ENCODE data around the gene NACA2.

NACA2 gene

GRCh38 chr17:61635913-61636432, 45.0 kb upstream of the NACA2 start:
- TF ChIP-seq EZH2phosphoT487 (IDR thresholded peaks at IDR 0.05; ENCODE audit: borderline replicate concordance) (no peak), CTCF (conservative IDR thresholded peaks at IDR 0.05; ENCODE audit: low read length) (peak; percentile 95)
- Histone ChIP-seq H3K36me3 (ENCODE audit: insufficient read depth, low read length) (no peaks in the 10 kb centered on the region), H3K9me2 (replicated peaks; ENCODE audit: low read depth, low read length) (no peaks in the 10 kb centered on the region), H2AFZ (ENCODE audit: low read length) (no peak overlapping the region), H3K4me2 (ENCODE audit: low read depth, low read length, poor library complexity, severe bottlenecking) (no peak overlapping the region), H3K27me3 (ENCODE audit: insufficient read depth, low read length, poor library complexity, severe bottlenecking) (no peaks in the 10 kb centered on the region), H3K79me2 (ENCODE audit: insufficient read depth, low read length) (no peaks in the 10 kb centered on the region), H3F3A (ENCODE audit: low read depth) (no peaks in the 10 kb centered on the region), H3K4me1 (ENCODE audit: insufficient read depth, low read length, poor library complexity, severe bottlenecking) (no peaks in the 10 kb centered on the region), H3K9me3 (ENCODE audit: insufficient read depth, low read depth, low read length) (no peaks in the 10 kb centered on the region), H3K9ac (ENCODE audit: low read depth, low read length, poor library complexity, severe bottlenecking) (no peak overlapping the region), H4K20me1 (ENCODE audit: insufficient read depth, low read length, poor library complexity, severe bottlenecking) (no peaks in the 10 kb centered on the region), H3K4me3 (ENCODE audit: low read length, poor library complexity, severe bottlenecking) (no peak overlapping the region)

- Histone ChIP-seq H3F3A (ENCODE audit: low read depth) (no peaks in the 10 kb centered on the region), H3K9me3 (ENCODE audit: insufficient read depth, low read depth, low read length) (no peaks in the 10 kb centered on the region), H3K4me2 (ENCODE audit: low read depth, low read length, poor library complexity, severe bottlenecking) (no peak overlapping the region), H2AFZ (ENCODE audit: low read length) (no peak overlapping the region), H3K27me3 (ENCODE audit: insufficient read depth, low read length, poor library complexity, severe bottlenecking) (peaks cover 1% of the 10 kb centered on the region), H3K79me2 (ENCODE audit: insufficient read depth, low read length) (no peaks in the 10 kb centered on the region), H3K4me3 (ENCODE audit: low read length, poor library complexity, severe bottlenecking) (no peak overlapping the region), H3K9me2 (replicated peaks; ENCODE audit: low read depth, low read length) (no peaks in the 10 kb centered on the region), H3K36me3 (ENCODE audit: insufficient read depth, low read length) (no peaks in the 10 kb centered on the region), H3K9ac (ENCODE audit: low read depth, low read length, poor library complexity, severe bottlenecking) (no peak overlapping the region), H4K20me1 (ENCODE audit: insufficient read depth, low read length, poor library complexity, severe bottlenecking) (no peaks in the 10 kb centered on the region), H3K4me1 (ENCODE audit: insufficient read depth, low read length, poor library complexity, severe bottlenecking) (no peaks in the 10 kb centered on the region)
- no peak for TF ChIP-seq CTCF (conservative IDR thresholded peaks at IDR 0.05; ENCODE audit: low read length)
- TF ChIP-seq EZH2phosphoT487 (IDR thresholded peaks at IDR 0.05; ENCODE audit: borderline replicate concordance) = no peak
These were observed 44.0 kb upstream of the NACA2 start for GRCh38 chr17:61634942-61635538.

- no peaks in the 10 kb centered on the region for H3K36me3 ChIP-seq (ENCODE audit: insufficient read depth, low read length)
- H3K79me2 ChIP-seq (ENCODE audit: insufficient read depth, low read length) = no peaks in the 10 kb centered on the region
- no peaks in the 10 kb centered on the region for H3F3A ChIP-seq (ENCODE audit: low read depth)
- no peak overlapping the region for H3K9ac ChIP-seq (ENCODE audit: low read depth, low read length, poor library complexity, severe bottlenecking)
- no peaks in the 10 kb centered on the region for H3K9me2 ChIP-seq (replicated peaks; ENCODE audit: low read depth, low read length)
- TF ChIP-seq EZH2phosphoT487 (IDR thresholded peaks at IDR 0.05; ENCODE audit: borderline replicate concordance) = no peak
- TF ChIP-seq CTCF (conservative IDR thresholded peaks at IDR 0.05; ENCODE audit: low read length) = no peak
- H4K20me1 ChIP-seq (ENCODE audit: insufficient read depth, low read length, poor library complexity, severe bottlenecking) = no peaks in the 10 kb centered on the region
- no peak overlapping the region for H3K4me2 ChIP-seq (ENCODE audit: low read depth, low read length, poor library complexity, severe bottlenecking)
- H2AFZ ChIP-seq (ENCODE audit: low read length) = no peak overlapping the region
- no peaks in the 10 kb centered on the region for H3K9me3 ChIP-seq (ENCODE audit: insufficient read depth, low read depth, low read length)
- no peak overlapping the region for H3K4me3 ChIP-seq (ENCODE audit: low read length, poor library complexity, severe bottlenecking)
- H3K4me1 ChIP-seq (ENCODE audit: insufficient read depth, low read length, poor library complexity, severe bottlenecking) = no peaks in the 10 kb centered on the region
- peaks cover 5% of the 10 kb centered on the region for H3K27me3 ChIP-seq (ENCODE audit: insufficient read depth, low read length, poor library complexity, severe bottlenecking)
These were observed 43.1 kb upstream of the NACA2 start for GRCh38 chr17:61634011-61634539.

Measured in Loucy (cell line).